Stimulated activated memory B cell treated with anti-CD40 and anti-IgM and Interleukin-4, amounts not matched to agents 10 μg/mL and 1 μg/mL and 100 μg/mL, for 72 hours (primary cell): ENCODE results near the gene SFXN2.
"Not testable (repeated sequence)": the region's sequence is repeated elsewhere in the genome, so short reads cannot be mapped to it uniquely, and the experiment has no call there.

Experiments
- ATAC-seq: fragments of 150-1000 bp; cut with Tn5 transposase; 2 replicates; pipeline ENCODE4 v1.10.0; 2021
- H3K27ac Mint-ChIP-seq: one replicate; pipeline ENCODE4 v1.8.0; 2022; ENCODE audit warnings: mild to moderate bottlenecking, mixed read lengths
- H3K27me3 Mint-ChIP-seq: one replicate; pipeline ENCODE4 v1.8.0; 2022; ENCODE audit warnings: mixed read lengths
- H3K36me3 Mint-ChIP-seq: one replicate; pipeline ENCODE4 v1.8.0; 2022; ENCODE audit warnings: mixed read lengths
- H3K4me1 Mint-ChIP-seq: one replicate; pipeline ENCODE4 v1.8.0; 2022; ENCODE audit warnings: mixed read lengths
- H3K4me3 Mint-ChIP-seq: one replicate; pipeline ENCODE4 v1.8.0; 2022; ENCODE audit warnings: mild to moderate bottlenecking, moderate library complexity, mixed read lengths
- H3K9me3 Mint-ChIP-seq: one replicate; pipeline ENCODE4 v1.8.0; 2022; ENCODE audit warnings: mixed read lengths

The SFXN2 gene

DNA sequence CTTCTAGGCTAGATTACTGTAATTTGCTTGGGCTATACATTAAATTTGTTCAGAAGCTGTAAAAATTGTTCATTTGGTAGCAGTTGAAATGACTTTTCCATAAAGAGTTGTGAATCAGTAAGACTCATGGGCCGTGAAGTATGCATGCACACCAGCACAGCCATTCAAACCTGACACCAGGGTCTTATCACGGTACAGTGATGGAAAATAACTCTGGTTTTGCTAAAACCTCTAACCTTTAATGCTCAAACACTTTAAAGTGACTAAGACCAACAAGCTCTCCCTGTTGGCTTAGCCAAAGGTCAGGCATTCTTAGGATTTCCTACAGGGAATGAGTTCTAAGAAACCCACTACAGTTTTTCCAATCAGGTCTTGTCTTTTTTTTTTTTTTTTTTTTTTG is 11.7 kb upstream of the SFXN2 start:
- H3K27ac Mint-ChIP-seq: no peak overlapping the region
- no peak for ATAC-seq
- no peaks in the 10 kb centered on the region for H3K27me3 Mint-ChIP-seq
- no peaks in the 10 kb centered on the region for H3K9me3 Mint-ChIP-seq
- peaks cover 16% of the 10 kb centered on the region for H3K4me1 Mint-ChIP-seq
- H3K4me3 Mint-ChIP-seq: no peak overlapping the region
- H3K36me3 Mint-ChIP-seq: peaks cover 20% of the 10 kb centered on the region

GRCh38 chr10:102704915-102705314 is 9.5 kb upstream of the SFXN2 start:
- H3K4me1 Mint-ChIP-seq: peaks cover 17% of the 10 kb centered on the region
- H3K9me3 Mint-ChIP-seq: no peaks in the 10 kb centered on the region
- peaks cover 9% of the 10 kb centered on the region for H3K36me3 Mint-ChIP-seq
- H3K4me3 Mint-ChIP-seq: no peak overlapping the region
- no peaks in the 10 kb centered on the region for H3K27me3 Mint-ChIP-seq
- no peak for ATAC-seq
- H3K27ac Mint-ChIP-seq: no peak overlapping the region

DNA sequence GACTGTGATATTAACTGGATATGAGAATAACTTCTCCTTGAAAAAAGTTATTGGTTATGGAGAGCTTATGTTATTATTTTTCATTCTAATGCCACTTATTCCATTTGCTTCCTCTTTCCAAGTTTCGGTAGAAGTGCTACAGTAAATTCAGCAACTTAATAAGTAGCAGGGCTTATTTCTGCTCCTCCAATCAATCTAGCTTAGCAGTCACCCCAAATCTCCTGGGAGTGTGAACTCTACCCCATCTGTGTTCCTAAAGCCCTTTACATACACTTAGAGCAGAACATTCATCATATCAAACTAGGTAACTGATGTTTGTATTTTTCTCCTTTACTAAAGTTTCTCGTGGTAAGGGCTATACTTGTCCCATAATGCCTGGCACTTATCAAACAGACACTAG is 8.9 kb upstream of the SFXN2 start:
- H3K36me3 Mint-ChIP-seq: peaks cover 9% of the 10 kb centered on the region
- no peak overlapping the region for H3K27ac Mint-ChIP-seq
- no peak overlapping the region for H3K4me3 Mint-ChIP-seq
- no peak for ATAC-seq
- peaks cover 23% of the 10 kb centered on the region for H3K4me1 Mint-ChIP-seq
- no peaks in the 10 kb centered on the region for H3K9me3 Mint-ChIP-seq
- H3K27me3 Mint-ChIP-seq: no peaks in the 10 kb centered on the region

DNA sequence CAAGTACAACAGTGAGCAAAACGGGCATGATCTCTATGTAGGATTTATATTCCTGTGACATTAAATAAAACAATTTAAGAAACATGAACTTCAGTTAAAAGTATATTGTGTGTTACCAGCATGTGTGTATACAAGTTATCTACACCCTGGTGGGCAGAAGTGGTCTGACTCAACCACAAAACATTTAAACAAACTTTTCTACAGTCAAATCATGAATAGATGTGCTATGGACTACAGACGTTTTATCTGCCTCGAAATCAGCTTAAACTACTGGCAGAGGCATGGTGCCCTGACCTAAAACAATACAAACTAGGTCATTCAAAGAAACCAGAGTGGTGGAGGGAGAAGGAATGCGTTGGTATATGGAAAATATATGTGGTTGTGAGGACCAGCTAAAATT is 3.8 kb upstream of the SFXN2 start:
- H3K27me3 Mint-ChIP-seq: no peaks in the 10 kb centered on the region
- H3K36me3 Mint-ChIP-seq: no peaks in the 10 kb centered on the region
- H3K9me3 Mint-ChIP-seq: no peaks in the 10 kb centered on the region
- ATAC-seq: no peak
- H3K27ac Mint-ChIP-seq: peak overlapping the region; percentile 92
- no peak overlapping the region for H3K4me3 Mint-ChIP-seq
- H3K4me1 Mint-ChIP-seq: peaks cover 45% of the 10 kb centered on the region

DNA sequence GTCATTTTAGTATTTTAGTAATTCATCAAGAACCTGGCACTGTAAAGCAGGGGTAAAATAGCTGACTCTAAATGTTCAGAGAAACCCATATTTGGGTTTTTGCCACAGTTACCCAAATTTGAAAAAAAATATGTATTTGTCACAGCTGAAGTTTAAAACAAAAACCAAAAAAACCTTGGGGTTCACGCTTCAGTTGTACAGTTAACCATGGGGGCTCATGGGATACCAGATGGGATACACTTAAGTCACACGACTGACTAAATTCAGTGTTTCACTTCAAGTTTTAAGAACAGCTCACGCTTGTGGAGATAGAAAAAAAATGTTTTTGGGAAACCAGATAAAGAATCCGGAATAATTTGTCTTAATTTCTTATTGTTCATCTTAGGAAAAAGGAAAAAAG is 2.3 kb upstream of the SFXN2 start:
- H3K4me1 Mint-ChIP-seq: peaks cover 54% of the 10 kb centered on the region
- peak overlapping the region; percentile 21 for H3K4me3 Mint-ChIP-seq
- no peaks in the 10 kb centered on the region for H3K9me3 Mint-ChIP-seq
- peak overlapping the region; percentile 92 for H3K27ac Mint-ChIP-seq
- no peaks in the 10 kb centered on the region for H3K27me3 Mint-ChIP-seq
- no peak for ATAC-seq
- H3K36me3 Mint-ChIP-seq: peaks cover 6% of the 10 kb centered on the region

DNA sequence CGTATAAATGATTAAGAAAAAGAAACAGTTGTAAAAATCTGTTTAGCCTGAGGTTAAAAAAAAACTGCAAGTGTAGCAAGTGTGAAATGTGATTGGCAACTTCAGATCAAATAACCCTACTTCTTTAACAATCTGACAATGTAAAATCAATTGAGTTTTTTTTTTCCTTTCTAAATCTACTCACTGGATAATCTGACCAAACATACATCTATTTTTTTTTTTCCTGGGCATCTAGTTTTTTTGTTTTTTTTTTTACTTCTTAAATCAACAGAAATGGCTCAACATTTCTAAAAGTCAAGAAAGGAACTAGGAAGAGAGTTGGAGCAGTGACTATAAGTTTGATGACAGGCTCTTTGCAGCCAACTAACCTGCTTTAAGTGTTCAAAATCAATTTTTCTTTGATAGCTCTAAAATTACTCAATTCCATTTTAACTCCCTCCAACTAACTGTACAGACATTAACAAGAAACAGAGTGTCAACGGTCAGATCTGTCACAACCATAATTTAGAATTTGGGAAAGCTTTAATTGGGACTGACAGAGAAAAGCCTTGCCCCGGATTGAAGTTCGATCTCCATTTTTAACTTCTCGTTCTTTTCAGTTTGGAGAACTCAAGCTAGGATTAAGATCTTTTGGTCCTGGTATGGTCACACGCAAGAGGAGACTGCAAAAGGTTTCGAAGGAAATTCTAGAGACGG is 1.4 kb upstream of the SFXN2 start:
- Mint-ChIP-seq H3K27ac (peak overlapping the region; percentile 92), H3K9me3 (no peaks in the 10 kb centered on the region), H3K4me1 (peaks cover 60% of the 10 kb centered on the region), H3K36me3 (peaks cover 15% of the 10 kb centered on the region), H3K27me3 (no peaks in the 10 kb centered on the region), H3K4me3 (peak overlapping the region; percentile 83)
- ATAC-seq: no peak

DNA sequence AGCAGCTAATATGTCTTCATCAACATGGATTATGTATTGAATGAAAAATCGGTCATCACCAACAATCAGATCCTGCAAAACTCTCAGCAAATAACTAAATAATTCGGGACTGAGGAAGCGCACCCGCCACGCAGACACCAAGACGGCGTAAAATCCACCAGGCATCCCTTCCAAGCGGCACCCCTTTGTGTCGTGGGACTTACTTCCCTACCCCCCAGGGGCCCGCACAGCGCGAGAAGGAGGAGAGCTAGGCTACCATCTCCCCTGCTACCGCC is 960 bp upstream of the SFXN2 start:
- Mint-ChIP-seq H3K27me3 (no peaks in the 10 kb centered on the region), H3K36me3 (peaks cover 16% of the 10 kb centered on the region), H3K27ac (peak overlapping the region; percentile 92), H3K4me1 (peaks cover 60% of the 10 kb centered on the region), H3K9me3 (no peaks in the 10 kb centered on the region), H3K4me3 (peak overlapping the region; percentile 83)
- ATAC-seq: peak; percentile 72

GRCh38 chr10:102713814-102714620 is 419 bp upstream of the SFXN2 start, which contains the start of gene ARL3:
TSS of gene ARL3 (minus strand) at chr10:102714397. CDS start at chr10:102714275, 122 bp downstream.
- Mint-ChIP-seq H3K27ac (peak within 1 kb of the TSS; percentile 92), H3K9me3 (no peaks in the 10 kb centered on the region), H3K27me3 (no peaks in the 10 kb centered on the region), H3K4me3 (peak within 1 kb of the TSS; percentile 83), H3K36me3 (peaks cover 16% of the 10 kb centered on the region), H3K4me1 (peaks cover 60% of the 10 kb centered on the region)
- peak; percentile 95 for ATAC-seq

GRCh38 chr10:102715880-102716279 is 1.4 kb downstream of the SFXN2 start:
- H3K9me3 Mint-ChIP-seq: no peaks in the 10 kb centered on the region
- ATAC-seq: no peak
- H3K27ac Mint-ChIP-seq: no peak overlapping the region
- peaks cover 22% of the 10 kb centered on the region for H3K36me3 Mint-ChIP-seq
- H3K4me1 Mint-ChIP-seq: peaks cover 56% of the 10 kb centered on the region
- peak overlapping the region; percentile 35 for H3K4me3 Mint-ChIP-seq
- H3K27me3 Mint-ChIP-seq: no peaks in the 10 kb centered on the region

DNA sequence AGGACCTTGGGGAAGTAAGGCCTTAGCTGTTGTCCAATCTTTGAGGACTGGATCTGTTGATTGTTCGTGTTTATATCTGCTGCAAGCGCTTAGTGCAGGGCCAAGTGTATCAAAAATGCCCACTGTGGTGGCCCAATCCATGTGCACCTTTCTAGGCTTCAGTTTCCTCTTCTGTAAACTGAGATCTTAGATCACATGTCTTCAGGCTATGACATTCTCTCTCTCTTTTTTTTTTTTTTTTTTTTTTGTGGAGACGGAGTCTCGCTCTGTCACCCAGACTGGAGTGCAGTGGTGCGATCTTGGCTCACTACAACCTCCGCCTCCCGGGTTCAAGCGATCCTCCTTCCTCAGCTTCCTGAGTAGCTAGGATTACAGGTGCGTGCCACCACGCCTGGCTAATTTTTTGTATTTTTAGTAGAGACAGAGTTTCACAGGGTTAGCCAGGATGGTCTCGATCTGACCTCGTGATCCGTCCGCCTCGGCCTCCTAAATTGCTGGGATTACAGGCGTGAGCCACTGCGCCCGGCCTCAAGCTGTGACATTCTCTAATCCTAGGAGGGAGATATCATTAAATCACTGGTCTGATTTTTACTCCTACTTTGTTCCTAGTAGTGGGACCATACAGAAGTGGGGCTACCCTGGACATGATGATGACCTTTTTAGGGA is 2.6 kb downstream of the SFXN2 start:
- Mint-ChIP-seq H3K4me1 (peaks cover 49% of the 10 kb centered on the region), H3K36me3 (peaks cover 24% of the 10 kb centered on the region)
- H3K27me3 Mint-ChIP-seq, H3K4me3 Mint-ChIP-seq, H3K27ac Mint-ChIP-seq, ATAC-seq, H3K9me3 Mint-ChIP-seq: not testable (repeated sequence)

DNA sequence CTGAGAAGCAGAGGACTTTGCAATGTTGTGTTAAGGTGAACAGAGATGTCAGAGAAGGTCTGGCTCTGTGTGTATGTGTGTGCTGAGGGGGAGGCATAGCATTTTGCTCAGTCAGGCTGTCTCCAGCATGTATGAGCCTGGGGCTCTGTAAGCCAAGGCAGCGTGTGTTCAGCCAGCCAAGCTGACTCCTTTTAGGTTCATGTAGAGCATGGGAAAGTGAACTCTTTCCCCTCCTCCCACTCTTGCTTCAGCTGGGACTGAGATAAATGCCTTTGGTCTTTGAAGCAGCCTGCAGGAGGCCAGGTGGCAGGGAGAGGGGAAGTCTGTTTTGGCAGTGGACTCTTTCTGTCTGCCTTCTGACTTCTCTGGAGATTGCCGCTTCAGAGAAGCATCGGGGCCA is 3.8 kb downstream of the SFXN2 start:
- Mint-ChIP-seq H3K4me1 (peaks cover 39% of the 10 kb centered on the region), H3K9me3 (no peaks in the 10 kb centered on the region), H3K27ac (no peak overlapping the region), H3K36me3 (peaks cover 28% of the 10 kb centered on the region), H3K27me3 (no peaks in the 10 kb centered on the region), H3K4me3 (no peak overlapping the region)
- no peak for ATAC-seq

- Mint-ChIP-seq H3K27ac (no peak overlapping the region), H3K4me3 (no peak overlapping the region), H3K27me3 (no peaks in the 10 kb centered on the region), H3K4me1 (peaks cover 29% of the 10 kb centered on the region), H3K9me3 (no peaks in the 10 kb centered on the region), H3K36me3 (peaks cover 45% of the 10 kb centered on the region)
- ATAC-seq: no peak
Observed at GRCh38 chr10:102720337-102720736, 5.9 kb downstream of the SFXN2 start.

DNA sequence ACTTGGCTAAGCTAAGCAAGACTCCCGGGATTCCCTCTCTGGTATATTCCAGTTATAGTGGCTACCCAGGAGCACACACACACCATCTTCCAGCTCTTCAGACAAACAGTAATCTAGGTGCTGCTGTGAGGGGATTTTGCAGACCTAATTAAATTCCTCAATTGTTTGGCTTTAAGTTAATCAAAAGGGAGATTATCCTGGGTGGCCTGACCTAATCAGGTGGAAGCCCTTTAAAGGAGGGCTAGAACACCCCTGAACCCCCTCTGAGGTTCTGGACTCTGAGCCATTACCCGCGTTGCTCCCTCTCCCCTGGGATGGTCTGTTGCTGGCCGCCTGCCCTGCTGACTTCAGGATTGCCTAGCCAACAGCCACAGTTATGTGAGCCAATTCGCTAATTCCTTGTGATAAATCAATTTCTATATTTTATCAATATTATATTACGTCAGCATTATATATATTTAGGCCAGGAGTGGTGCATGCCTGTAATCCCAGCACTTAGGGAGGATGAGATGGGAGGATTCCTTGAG is 6.4 kb downstream of the SFXN2 start:
- no peak for ATAC-seq
- H3K36me3 Mint-ChIP-seq: peaks cover 45% of the 10 kb centered on the region
- H3K9me3 Mint-ChIP-seq: no peaks in the 10 kb centered on the region
- H3K4me3 Mint-ChIP-seq: no peak overlapping the region
- peaks cover 26% of the 10 kb centered on the region for H3K4me1 Mint-ChIP-seq
- H3K27ac Mint-ChIP-seq: no peak overlapping the region
- no peaks in the 10 kb centered on the region for H3K27me3 Mint-ChIP-seq

DNA sequence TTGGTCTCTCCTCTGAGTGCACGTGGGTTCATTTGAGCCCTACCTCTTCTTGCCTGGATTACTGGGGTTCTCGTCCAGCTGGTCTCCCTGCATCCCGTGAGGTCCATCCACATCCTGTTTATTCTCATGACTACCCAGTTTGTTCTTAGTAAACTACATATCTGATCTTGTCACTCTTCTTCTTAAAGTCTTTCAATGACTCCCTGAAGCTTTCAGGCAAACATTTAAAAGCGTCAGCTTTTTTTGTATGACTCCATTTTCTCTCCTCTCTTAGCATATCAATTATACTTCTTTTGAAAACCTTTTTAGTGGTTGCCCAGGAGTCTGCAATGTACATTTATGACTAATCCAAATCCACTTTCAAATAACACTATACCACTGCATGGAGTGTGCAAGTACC is 7.5 kb downstream of the SFXN2 start:
- no peaks in the 10 kb centered on the region for H3K27me3 Mint-ChIP-seq
- no peak overlapping the region for H3K4me3 Mint-ChIP-seq
- H3K9me3 Mint-ChIP-seq: no peaks in the 10 kb centered on the region
- no peak overlapping the region for H3K27ac Mint-ChIP-seq
- peaks cover 18% of the 10 kb centered on the region for H3K4me1 Mint-ChIP-seq
- H3K36me3 Mint-ChIP-seq: peaks cover 50% of the 10 kb centered on the region
- no peak for ATAC-seq

- no peaks in the 10 kb centered on the region for H3K9me3 Mint-ChIP-seq
- H3K27ac Mint-ChIP-seq: no peak overlapping the region
- peaks cover 11% of the 10 kb centered on the region for H3K4me1 Mint-ChIP-seq
- no peak for ATAC-seq
- no peaks in the 10 kb centered on the region for H3K27me3 Mint-ChIP-seq
- peaks cover 50% of the 10 kb centered on the region for H3K36me3 Mint-ChIP-seq
- no peak overlapping the region for H3K4me3 Mint-ChIP-seq
Observed at GRCh38 chr10:102723989-102724388, 9.6 kb downstream of the SFXN2 start.
